Measurements from ENCODE around the gene PIRT. TPM values are rescaled to one million over a fixed set of nuclear protein-coding genes. Genes with fewer than 3 reads are reported as not detected.
A peak's percentile ranks its signal among the peaks of the same experiment; 100 is the strongest.
"Not testable (repeated sequence)": the region's sequence is repeated elsewhere in the genome, so short reads cannot be mapped to it uniquely, and the experiment has no call there.

Gene PIRT
- total RNA-seq, 1 donor from 2014 or later, result not detected

DNA sequence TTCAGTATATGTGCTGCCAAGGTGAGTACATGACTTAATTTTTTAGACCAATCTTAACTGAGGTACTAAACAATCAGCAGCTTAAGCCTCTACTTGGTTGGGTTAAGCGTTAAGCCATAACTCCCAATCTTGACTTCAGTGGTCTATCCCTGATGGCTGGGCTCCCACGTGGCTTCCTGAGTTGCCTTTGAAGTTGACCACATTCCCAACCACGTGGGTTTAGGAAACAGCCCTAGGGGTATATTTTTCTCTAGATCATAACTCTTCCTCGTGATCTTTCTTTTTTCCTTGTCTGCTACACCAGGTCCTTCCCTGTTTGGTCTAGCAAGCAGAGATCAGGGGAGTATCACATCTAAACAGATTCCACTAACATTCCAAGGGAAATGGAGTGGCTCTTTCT lies 20.1 kb upstream of the PIRT start:
- no peak overlapping the region for H3K4me3 Mint-ChIP-seq (ENCODE audit: unreplicated experiment)
- no peak overlapping the region for H3K27ac ChIP-seq (ENCODE audit: low read depth, low read length)
- no peaks in the 10 kb centered on the region for H3K36me3 Mint-ChIP-seq (ENCODE audit: low read depth, unreplicated experiment)
- no peaks in the 10 kb centered on the region for H3K36me3 ChIP-seq (ENCODE audit: insufficient read depth, low read length)
- no peak overlapping the region for H3K27ac Mint-ChIP-seq (ENCODE audit: unreplicated experiment)
- H3K27me3 ChIP-seq (ENCODE audit: insufficient read depth, low read length), result no peaks in the 10 kb centered on the region
- H3K4me1 ChIP-seq (ENCODE audit: insufficient read depth, low read length), result no peaks in the 10 kb centered on the region
- H3K4me2 ChIP-seq (ENCODE audit: low read length), result no peak overlapping the region
- TF ChIP-seq CTCF (IDR thresholded peaks at IDR 0.05; ENCODE audit: insufficient read depth, low read depth, low read length) (no peak), EZH2 (IDR thresholded peaks at IDR 0.05; ENCODE audit: insufficient read depth, low read length) (no peak)
- no peak overlapping the region for H3K4me3 ChIP-seq (ENCODE audit: insufficient read depth, low read depth, low read length)
- H4K20me1 ChIP-seq (ENCODE audit: insufficient read depth, low read length), result no peaks in the 10 kb centered on the region
- H3K27me3 Mint-ChIP-seq (ENCODE audit: low read depth, unreplicated experiment), result peaks cover 13% of the 10 kb centered on the region
- FAIRE-seq (no peak), DNase-seq (ENCODE audit: low read depth) (no peak)
- no peak overlapping the region for H2AFZ ChIP-seq (ENCODE audit: low read depth, low read length)
- no peaks in the 10 kb centered on the region for H3K9me3 Mint-ChIP-seq (ENCODE audit: unreplicated experiment)
- H3K79me2 ChIP-seq (ENCODE audit: insufficient read depth, low read length), result no peaks in the 10 kb centered on the region
- no peaks in the 10 kb centered on the region for H3K4me1 Mint-ChIP-seq (ENCODE audit: low read depth, unreplicated experiment)
- H3K9me3 ChIP-seq (ENCODE audit: insufficient read depth, low read depth, low read length), result no peaks in the 10 kb centered on the region
- no peak overlapping the region for H3K9ac ChIP-seq (ENCODE audit: low read length)

GRCh38 chr17:10846636-10847035 lies 8.7 kb upstream of the PIRT start:
- H3K27ac Mint-ChIP-seq (ENCODE audit: unreplicated experiment); H3K36me3 Mint-ChIP-seq (ENCODE audit: low read depth, unreplicated experiment); H3K4me1 Mint-ChIP-seq (ENCODE audit: low read depth, unreplicated experiment); FAIRE-seq; H3K27me3 ChIP-seq (ENCODE audit: insufficient read depth, low read length); DNase-seq (ENCODE audit: low read depth); H3K4me2 ChIP-seq (ENCODE audit: low read length); H2AFZ ChIP-seq (ENCODE audit: low read depth, low read length); H3K9ac ChIP-seq (ENCODE audit: low read length); H4K20me1 ChIP-seq (ENCODE audit: insufficient read depth, low read length); H3K4me1 ChIP-seq (ENCODE audit: insufficient read depth, low read length); H3K36me3 ChIP-seq (ENCODE audit: insufficient read depth, low read length); H3K27ac ChIP-seq (ENCODE audit: low read depth, low read length); H3K4me3 Mint-ChIP-seq (ENCODE audit: unreplicated experiment); H3K9me3 ChIP-seq (ENCODE audit: insufficient read depth, low read depth, low read length); H3K79me2 ChIP-seq (ENCODE audit: insufficient read depth, low read length); H3K9me3 Mint-ChIP-seq (ENCODE audit: unreplicated experiment); H3K4me3 ChIP-seq (ENCODE audit: insufficient read depth, low read depth, low read length): not testable (repeated sequence)
- H3K27me3 Mint-ChIP-seq (ENCODE audit: low read depth, unreplicated experiment), result peaks cover 35% of the 10 kb centered on the region

DNA sequence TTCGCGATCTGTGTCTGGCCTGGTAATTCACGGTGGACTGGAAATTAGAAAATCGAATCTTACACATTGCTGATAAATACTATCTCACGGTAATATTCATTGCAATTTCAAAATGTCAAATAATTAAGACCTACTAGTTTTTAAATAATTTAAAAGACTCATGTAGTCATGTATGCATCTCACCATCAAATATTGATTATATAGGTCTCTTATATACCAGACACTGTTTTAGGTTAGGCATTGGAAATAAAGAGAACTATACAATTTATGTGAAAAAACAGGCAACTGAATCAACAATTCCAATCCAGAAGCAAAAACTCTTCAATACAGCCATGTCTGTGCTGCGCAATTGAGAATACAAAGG lies 7.5 kb upstream of the PIRT start:
- Histone ChIP-seq H3K9ac (ENCODE audit: low read length) (no peak overlapping the region), H3K27ac (ENCODE audit: low read depth, low read length) (no peak overlapping the region), H3K4me1 (ENCODE audit: insufficient read depth, low read length) (no peaks in the 10 kb centered on the region), H4K20me1 (ENCODE audit: insufficient read depth, low read length) (no peaks in the 10 kb centered on the region), H2AFZ (ENCODE audit: low read depth, low read length) (peak overlapping the region; percentile 77), H3K36me3 (ENCODE audit: insufficient read depth, low read length) (no peaks in the 10 kb centered on the region), H3K79me2 (ENCODE audit: insufficient read depth, low read length) (no peaks in the 10 kb centered on the region), H3K4me3 (ENCODE audit: insufficient read depth, low read depth, low read length) (no peak overlapping the region), H3K9me3 (ENCODE audit: insufficient read depth, low read depth, low read length) (no peaks in the 10 kb centered on the region), H3K4me2 (ENCODE audit: low read length) (peak overlapping the region; percentile 86), H3K27me3 (ENCODE audit: insufficient read depth, low read length) (no peaks in the 10 kb centered on the region)
- FAIRE-seq (no peak), DNase-seq (ENCODE audit: low read depth) (no peak)
- Mint-ChIP-seq H3K27me3 (ENCODE audit: low read depth, unreplicated experiment) (peaks cover 32% of the 10 kb centered on the region), H3K9me3 (ENCODE audit: unreplicated experiment) (peaks cover 7% of the 10 kb centered on the region), H3K4me1 (ENCODE audit: low read depth, unreplicated experiment) (peaks cover 8% of the 10 kb centered on the region), H3K4me3 (ENCODE audit: unreplicated experiment) (peak overlapping the region; percentile 85), H3K36me3 (ENCODE audit: low read depth, unreplicated experiment) (no peaks in the 10 kb centered on the region), H3K27ac (ENCODE audit: unreplicated experiment) (no peak overlapping the region)
- TF ChIP-seq CTCF (IDR thresholded peaks at IDR 0.05; ENCODE audit: insufficient read depth, low read depth, low read length), result no peak
- TF ChIP-seq EZH2 (IDR thresholded peaks at IDR 0.05; ENCODE audit: insufficient read depth, low read length), result no peak
